ENCODE data around the gene C1orf35. TPM values are rescaled to one million over a fixed set of nuclear protein-coding genes. Genes with fewer than 3 reads are reported as not detected.

Gene C1orf35
- total and polyA plus RNA-seq, 4 donors: 4.0 to 7.5 (median 6.4) TPM

- Histone ChIP-seq H3K4me3 (ENCODE audit: low read depth in 1 of 3, low read length in 3 of 3) (peak overlapping the region; percentile 88 to 96 (median 89)), H3K4me1 (ENCODE audit: control insufficient read depth in 4 of 4, insufficient read depth in 4 of 4, low read length in 3 of 4) (peaks cover 29 to 64% (median 57%) of the 10 kb centered on the region in 4 donors), H3K36me3 (ENCODE audit: control insufficient read depth in 4 of 4, insufficient read depth in 3 of 4, low read depth in 1 of 4, low read length in 3 of 4) (peaks cover 0 to 3% (median under 1%) of the 10 kb centered on the region in 4 donors), H3K27me3 (ENCODE audit: control insufficient read depth in 4 of 4, insufficient read depth in 4 of 4, low read length in 3 of 4) (no peaks in the 10 kb centered on the region), H3K9ac (ENCODE audit: low read depth in 1 of 2, low read length in 2 of 2) (peak overlapping the region; percentile 88 to 99), H3K9me3 (ENCODE audit: control insufficient read depth in 4 of 4, low read length in 3 of 4) (no peaks in the 10 kb centered on the region), H3K27ac (ENCODE audit: low read depth in 1 of 2, low read length in 2 of 2) (peak overlapping the region; percentile 90 to 93)
- 8% methylated on average over 3 of the region's 3 CpGs for WGBS
- TF ChIP-seq FOXA2 (IDR thresholded peaks at IDR 0.05) (no peak), JUND (IDR thresholded peaks at IDR 0.05) (no peak), NR2F2 (IDR thresholded peaks at IDR 0.05) (no peak), SP1 (IDR thresholded peaks at IDR 0.05) (no peak), YY1 (IDR thresholded peaks at IDR 0.05) (peak; percentile 19)
- TF ChIP-seq, protein P1, sequence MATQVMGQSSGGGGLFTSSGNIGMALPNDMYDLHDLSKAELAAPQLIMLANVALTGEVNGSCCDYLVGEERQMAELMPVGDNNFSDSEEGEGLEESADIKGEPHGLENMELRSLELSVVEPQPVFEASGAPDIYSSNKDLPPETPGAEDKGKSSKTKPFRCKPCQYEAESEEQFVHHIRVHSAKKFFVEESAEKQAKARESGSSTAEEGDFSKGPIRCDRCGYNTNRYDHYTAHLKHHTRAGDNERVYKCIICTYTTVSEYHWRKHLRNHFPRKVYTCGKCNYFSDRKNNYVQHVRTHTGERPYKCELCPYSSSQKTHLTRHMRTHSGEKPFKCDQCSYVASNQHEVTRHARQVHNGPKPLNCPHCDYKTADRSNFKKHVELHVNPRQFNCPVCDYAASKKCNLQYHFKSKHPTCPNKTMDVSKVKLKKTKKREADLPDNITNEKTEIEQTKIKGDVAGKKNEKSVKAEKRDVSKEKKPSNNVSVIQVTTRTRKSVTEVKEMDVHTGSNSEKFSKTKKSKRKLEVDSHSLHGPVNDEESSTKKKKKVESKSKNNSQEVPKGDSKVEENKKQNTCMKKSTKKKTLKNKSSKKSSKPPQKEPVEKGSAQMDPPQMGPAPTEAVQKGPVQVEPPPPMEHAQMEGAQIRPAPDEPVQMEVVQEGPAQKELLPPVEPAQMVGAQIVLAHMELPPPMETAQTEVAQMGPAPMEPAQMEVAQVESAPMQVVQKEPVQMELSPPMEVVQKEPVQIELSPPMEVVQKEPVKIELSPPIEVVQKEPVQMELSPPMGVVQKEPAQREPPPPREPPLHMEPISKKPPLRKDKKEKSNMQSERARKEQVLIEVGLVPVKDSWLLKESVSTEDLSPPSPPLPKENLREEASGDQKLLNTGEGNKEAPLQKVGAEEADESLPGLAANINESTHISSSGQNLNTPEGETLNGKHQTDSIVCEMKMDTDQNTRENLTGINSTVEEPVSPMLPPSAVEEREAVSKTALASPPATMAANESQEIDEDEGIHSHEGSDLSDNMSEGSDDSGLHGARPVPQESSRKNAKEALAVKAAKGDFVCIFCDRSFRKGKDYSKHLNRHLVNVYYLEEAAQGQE (IDR thresholded peaks at IDR 0.05): no peak
- DNase-seq (ENCODE audit: low spot score): no peak
These were observed 18.8 kb downstream of the C1orf35 start for GRCh38 chr1:228084325-228084724.

DNA sequence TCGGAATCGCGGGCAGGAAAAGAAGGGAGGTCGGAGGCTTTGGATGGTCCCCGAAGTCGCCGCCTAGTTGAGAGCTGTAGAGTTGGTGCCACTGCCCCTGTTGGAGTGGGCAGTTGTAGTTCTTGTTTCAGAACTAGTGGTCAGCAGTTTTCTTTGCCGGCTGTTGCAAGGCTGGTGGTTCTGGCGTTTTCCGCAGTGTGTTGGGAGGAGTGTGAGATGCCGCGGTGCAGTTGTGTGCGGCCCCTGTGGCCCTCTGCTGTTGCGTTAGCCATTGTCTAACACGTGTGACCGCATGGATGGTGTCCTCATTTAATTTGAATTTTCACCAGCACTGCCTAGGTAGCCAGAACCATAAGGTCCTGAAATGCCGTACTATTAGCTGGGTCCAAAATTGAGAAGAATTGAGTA lies 19.2 kb downstream of the C1orf35 start:
- WGBS: under 1% methylated on average over 17 of the region's 17 CpGs
- H3K9ac ChIP-seq (ENCODE audit: low read depth in 1 of 2, low read length in 2 of 2): peak overlapping the region; percentile 88 to 99
- H3K36me3 ChIP-seq (ENCODE audit: control insufficient read depth in 4 of 4, insufficient read depth in 3 of 4, low read depth in 1 of 4, low read length in 3 of 4): peaks cover 0 to 3% (median under 1%) of the 10 kb centered on the region in 4 donors
- no peak for TF ChIP-seq EGR1 (IDR thresholded peaks at IDR 0.05; ENCODE audit: low read depth in 2 of 2)
- H3K9me3 ChIP-seq (ENCODE audit: control insufficient read depth in 4 of 4, low read length in 3 of 4): no peaks in the 10 kb centered on the region
- no peak for DNase-seq (ENCODE audit: low spot score)
- H3K27ac ChIP-seq (ENCODE audit: low read depth in 1 of 2, low read length in 2 of 2): peak overlapping the region; percentile 90 to 93
- peaks cover 28 to 60% (median 52%) of the 10 kb centered on the region in 4 donors for H3K4me1 ChIP-seq (ENCODE audit: control insufficient read depth in 4 of 4, insufficient read depth in 4 of 4, low read length in 3 of 4)
- H3K27me3 ChIP-seq (ENCODE audit: control insufficient read depth in 4 of 4, insufficient read depth in 4 of 4, low read length in 3 of 4): no peaks in the 10 kb centered on the region
- peak overlapping the region; percentile 88 to 96 (median 89) for H3K4me3 ChIP-seq (ENCODE audit: low read depth in 1 of 3, low read length in 3 of 3)

- Histone ChIP-seq H3K27me3 (ENCODE audit: control insufficient read depth in 4 of 4, insufficient read depth in 4 of 4, low read length in 3 of 4) (no peaks in the 10 kb centered on the region), H3K9me3 (ENCODE audit: control insufficient read depth in 4 of 4, low read length in 3 of 4) (no peaks in the 10 kb centered on the region), H3K36me3 (ENCODE audit: control insufficient read depth in 4 of 4, insufficient read depth in 3 of 4, low read depth in 1 of 4, low read length in 3 of 4) (peaks cover 0 to 2% (median 0%) of the 10 kb centered on the region in 4 donors), H3K4me3 (ENCODE audit: low read depth in 1 of 3, low read length in 3 of 3) (peak overlapping the region; percentile 88 to 96 (median 89)), H3K27ac (ENCODE audit: low read depth in 1 of 2, low read length in 2 of 2) (peak overlapping the region; percentile 90 to 93), H3K9ac (ENCODE audit: low read depth in 1 of 2, low read length in 2 of 2) (peak overlapping the region; percentile 88 to 99), H3K4me1 (ENCODE audit: control insufficient read depth in 4 of 4, insufficient read depth in 4 of 4, low read length in 3 of 4) (peaks cover 26 to 53% (median 46%) of the 10 kb centered on the region in 4 donors)
- no peak for TF ChIP-seq HNF4A (conservative IDR thresholded peaks at IDR 0.05)
- TF ChIP-seq ATF3 (IDR thresholded peaks at IDR 0.05): no peak
- TF ChIP-seq YY1 (IDR thresholded peaks at IDR 0.05): no peak
- no peak for TF ChIP-seq JUND (IDR thresholded peaks at IDR 0.05)
- TF ChIP-seq ZBTB33 (IDR thresholded peaks at IDR 0.05): no peak
- TF ChIP-seq EGR1 (IDR thresholded peaks at IDR 0.05; ENCODE audit: low read depth in 2 of 2): no peak
- TF ChIP-seq TAF1 (conservative IDR thresholded peaks at IDR 0.05): no peak
- TF ChIP-seq, protein P2, sequence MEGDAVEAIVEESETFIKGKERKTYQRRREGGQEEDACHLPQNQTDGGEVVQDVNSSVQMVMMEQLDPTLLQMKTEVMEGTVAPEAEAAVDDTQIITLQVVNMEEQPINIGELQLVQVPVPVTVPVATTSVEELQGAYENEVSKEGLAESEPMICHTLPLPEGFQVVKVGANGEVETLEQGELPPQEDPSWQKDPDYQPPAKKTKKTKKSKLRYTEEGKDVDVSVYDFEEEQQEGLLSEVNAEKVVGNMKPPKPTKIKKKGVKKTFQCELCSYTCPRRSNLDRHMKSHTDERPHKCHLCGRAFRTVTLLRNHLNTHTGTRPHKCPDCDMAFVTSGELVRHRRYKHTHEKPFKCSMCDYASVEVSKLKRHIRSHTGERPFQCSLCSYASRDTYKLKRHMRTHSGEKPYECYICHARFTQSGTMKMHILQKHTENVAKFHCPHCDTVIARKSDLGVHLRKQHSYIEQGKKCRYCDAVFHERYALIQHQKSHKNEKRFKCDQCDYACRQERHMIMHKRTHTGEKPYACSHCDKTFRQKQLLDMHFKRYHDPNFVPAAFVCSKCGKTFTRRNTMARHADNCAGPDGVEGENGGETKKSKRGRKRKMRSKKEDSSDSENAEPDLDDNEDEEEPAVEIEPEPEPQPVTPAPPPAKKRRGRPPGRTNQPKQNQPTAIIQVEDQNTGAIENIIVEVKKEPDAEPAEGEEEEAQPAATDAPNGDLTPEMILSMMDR (IDR thresholded peaks at IDR 0.05; ENCODE audit: low read depth, low read length, missing input control): no peak
- no peak for TF ChIP-seq RAD21 (IDR thresholded peaks at IDR 0.05)
- TF ChIP-seq RXRA (IDR thresholded peaks at IDR 0.05): no peak
- no peak for TF ChIP-seq NR2F2 (IDR thresholded peaks at IDR 0.05)
- TF ChIP-seq SP1 (IDR thresholded peaks at IDR 0.05): no peak
- no peak for TF ChIP-seq MAX (IDR thresholded peaks at IDR 0.05)
- WGBS: under 1% methylated on average over 79 of the region's 79 CpGs
- peak; percentile 64 for DNase-seq (ENCODE audit: low spot score)
These were observed 19.9 kb downstream of the C1orf35 start for GRCh38 chr1:228082918-228083870.

Measured in liver (tissue), 9 donors.